GM23338 (cell line): Measurements from ENCODE around the gene PRELID3B. TPM values are rescaled to one million over a fixed set of nuclear protein-coding genes. Genes with fewer than 3 reads are reported as not detected.

Source experiments
- NANOG ChIP-seq: IDR thresholded peaks from 2 replicates; pipeline ENCODE4 v1.6.1; 2016; ENCODE audit warnings: antibody characterized with exemption, borderline replicate concordance
- POLR2AphosphoS5 ChIP-seq: IDR thresholded peaks from 2 replicates; pipeline ENCODE4 v1.6.1; 2016; ENCODE audit warnings: antibody characterized with exemption, low read depth
- ZNF462 ChIP-seq: fragments of 250-450 bp; sonication (Bioruptor Pico); IDR thresholded peaks from 2 replicates; pipeline ENCODE4 v1.5.0; 2020; ENCODE audit warnings: mild to moderate bottlenecking, moderate library complexity
- polyA plus RNA-seq: library from polyadenylated mRNA; unstranded; fragments of >200 nt; fragmentation: Nextera tagmentation; extraction: Ambion mirVana; gene quantifications from 2 replicates; pipeline ENCODE4 v1.2.1, GENCODE V29; 2016
- total RNA-seq: library from RNA; depleted of rRNA; stranded (reverse); fragments of >200 nt; shearing (Covaris generic); gene quantifications from 2 replicates; pipeline ENCODE4 v1.2.3, GENCODE V29; 2014
- TF ChIP-seq, protein P1 (sequence below): IDR thresholded peaks from one replicate; pipeline ENCODE4 v1.6.1; 2018; ENCODE audit warnings: antibody characterized with exemption; ENCODE audit not compliant: unreplicated experiment
- TF ChIP-seq, protein P2 (sequence below): IDR thresholded peaks from 2 replicates; pipeline ENCODE4 v1.6.1; 2016; ENCODE audit warnings: antibody characterized with exemption

The PRELID3B gene
- total and polyA plus RNA-seq, 2 experiments from 2014 or later: 42.7 to 43.6 TPM

DNA sequence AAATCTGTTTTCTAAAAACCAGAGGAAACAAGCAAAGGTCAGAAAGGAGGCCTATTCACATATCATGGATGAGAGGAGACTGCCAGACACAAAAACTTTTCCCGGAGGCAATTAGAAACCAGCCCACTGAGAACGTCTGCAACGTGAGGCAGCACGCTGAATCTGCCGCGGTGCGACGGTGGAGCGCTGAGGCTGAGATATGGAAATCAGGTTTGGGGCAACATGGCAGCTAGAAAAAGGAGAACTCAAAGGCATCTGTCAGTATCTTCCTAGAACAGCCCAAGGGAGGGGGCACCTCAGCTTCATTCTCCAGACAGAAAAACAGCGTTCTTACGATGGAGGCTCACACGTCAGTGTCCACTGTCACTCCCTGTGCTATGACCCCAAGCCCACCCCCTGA, 5.2 kb downstream of the PRELID3B start (continued):
- TF ChIP-seq, protein P1, sequence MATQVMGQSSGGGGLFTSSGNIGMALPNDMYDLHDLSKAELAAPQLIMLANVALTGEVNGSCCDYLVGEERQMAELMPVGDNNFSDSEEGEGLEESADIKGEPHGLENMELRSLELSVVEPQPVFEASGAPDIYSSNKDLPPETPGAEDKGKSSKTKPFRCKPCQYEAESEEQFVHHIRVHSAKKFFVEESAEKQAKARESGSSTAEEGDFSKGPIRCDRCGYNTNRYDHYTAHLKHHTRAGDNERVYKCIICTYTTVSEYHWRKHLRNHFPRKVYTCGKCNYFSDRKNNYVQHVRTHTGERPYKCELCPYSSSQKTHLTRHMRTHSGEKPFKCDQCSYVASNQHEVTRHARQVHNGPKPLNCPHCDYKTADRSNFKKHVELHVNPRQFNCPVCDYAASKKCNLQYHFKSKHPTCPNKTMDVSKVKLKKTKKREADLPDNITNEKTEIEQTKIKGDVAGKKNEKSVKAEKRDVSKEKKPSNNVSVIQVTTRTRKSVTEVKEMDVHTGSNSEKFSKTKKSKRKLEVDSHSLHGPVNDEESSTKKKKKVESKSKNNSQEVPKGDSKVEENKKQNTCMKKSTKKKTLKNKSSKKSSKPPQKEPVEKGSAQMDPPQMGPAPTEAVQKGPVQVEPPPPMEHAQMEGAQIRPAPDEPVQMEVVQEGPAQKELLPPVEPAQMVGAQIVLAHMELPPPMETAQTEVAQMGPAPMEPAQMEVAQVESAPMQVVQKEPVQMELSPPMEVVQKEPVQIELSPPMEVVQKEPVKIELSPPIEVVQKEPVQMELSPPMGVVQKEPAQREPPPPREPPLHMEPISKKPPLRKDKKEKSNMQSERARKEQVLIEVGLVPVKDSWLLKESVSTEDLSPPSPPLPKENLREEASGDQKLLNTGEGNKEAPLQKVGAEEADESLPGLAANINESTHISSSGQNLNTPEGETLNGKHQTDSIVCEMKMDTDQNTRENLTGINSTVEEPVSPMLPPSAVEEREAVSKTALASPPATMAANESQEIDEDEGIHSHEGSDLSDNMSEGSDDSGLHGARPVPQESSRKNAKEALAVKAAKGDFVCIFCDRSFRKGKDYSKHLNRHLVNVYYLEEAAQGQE: no peak
- TF ChIP-seq ZNF462 (no peak), POLR2AphosphoS5 (no peak), NANOG (no peak)
- TF ChIP-seq, protein P2, sequence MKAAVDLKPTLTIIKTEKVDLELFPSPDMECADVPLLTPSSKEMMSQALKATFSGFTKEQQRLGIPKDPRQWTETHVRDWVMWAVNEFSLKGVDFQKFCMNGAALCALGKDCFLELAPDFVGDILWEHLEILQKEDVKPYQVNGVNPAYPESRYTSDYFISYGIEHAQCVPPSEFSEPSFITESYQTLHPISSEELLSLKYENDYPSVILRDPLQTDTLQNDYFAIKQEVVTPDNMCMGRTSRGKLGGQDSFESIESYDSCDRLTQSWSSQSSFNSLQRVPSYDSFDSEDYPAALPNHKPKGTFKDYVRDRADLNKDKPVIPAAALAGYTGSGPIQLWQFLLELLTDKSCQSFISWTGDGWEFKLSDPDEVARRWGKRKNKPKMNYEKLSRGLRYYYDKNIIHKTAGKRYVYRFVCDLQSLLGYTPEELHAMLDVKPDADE: no peak
